Measurements from ENCODE around the gene LHX3.

LHX3 gene

GRCh38 chr9:136233868-136234267 is 28.9 kb upstream of the LHX3 start:
- Histone ChIP-seq H3K4me3 (replicated peaks; ENCODE audit: insufficient read depth, low read length) (no peak overlapping the region), H3K27me3 (ENCODE audit: insufficient read depth, poor library complexity, severe bottlenecking) (no peaks in the 10 kb centered on the region), H3K27ac (replicated peaks) (peak overlapping the region; percentile 88)
- DNase-seq (ENCODE audit: low read depth in 1 of 2, low spot score in 1 of 2), result no peak
- TF ChIP-seq, protein P1, sequence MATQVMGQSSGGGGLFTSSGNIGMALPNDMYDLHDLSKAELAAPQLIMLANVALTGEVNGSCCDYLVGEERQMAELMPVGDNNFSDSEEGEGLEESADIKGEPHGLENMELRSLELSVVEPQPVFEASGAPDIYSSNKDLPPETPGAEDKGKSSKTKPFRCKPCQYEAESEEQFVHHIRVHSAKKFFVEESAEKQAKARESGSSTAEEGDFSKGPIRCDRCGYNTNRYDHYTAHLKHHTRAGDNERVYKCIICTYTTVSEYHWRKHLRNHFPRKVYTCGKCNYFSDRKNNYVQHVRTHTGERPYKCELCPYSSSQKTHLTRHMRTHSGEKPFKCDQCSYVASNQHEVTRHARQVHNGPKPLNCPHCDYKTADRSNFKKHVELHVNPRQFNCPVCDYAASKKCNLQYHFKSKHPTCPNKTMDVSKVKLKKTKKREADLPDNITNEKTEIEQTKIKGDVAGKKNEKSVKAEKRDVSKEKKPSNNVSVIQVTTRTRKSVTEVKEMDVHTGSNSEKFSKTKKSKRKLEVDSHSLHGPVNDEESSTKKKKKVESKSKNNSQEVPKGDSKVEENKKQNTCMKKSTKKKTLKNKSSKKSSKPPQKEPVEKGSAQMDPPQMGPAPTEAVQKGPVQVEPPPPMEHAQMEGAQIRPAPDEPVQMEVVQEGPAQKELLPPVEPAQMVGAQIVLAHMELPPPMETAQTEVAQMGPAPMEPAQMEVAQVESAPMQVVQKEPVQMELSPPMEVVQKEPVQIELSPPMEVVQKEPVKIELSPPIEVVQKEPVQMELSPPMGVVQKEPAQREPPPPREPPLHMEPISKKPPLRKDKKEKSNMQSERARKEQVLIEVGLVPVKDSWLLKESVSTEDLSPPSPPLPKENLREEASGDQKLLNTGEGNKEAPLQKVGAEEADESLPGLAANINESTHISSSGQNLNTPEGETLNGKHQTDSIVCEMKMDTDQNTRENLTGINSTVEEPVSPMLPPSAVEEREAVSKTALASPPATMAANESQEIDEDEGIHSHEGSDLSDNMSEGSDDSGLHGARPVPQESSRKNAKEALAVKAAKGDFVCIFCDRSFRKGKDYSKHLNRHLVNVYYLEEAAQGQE (IDR thresholded peaks at IDR 0.05; ENCODE audit: insufficient replicate concordance, low read depth), result no peak
- TF ChIP-seq POLR2AphosphoS5 (IDR thresholded peaks at IDR 0.05; ENCODE audit: low read depth), result no peak
- TF ChIP-seq SPI1 (IDR thresholded peaks at IDR 0.05; ENCODE audit: borderline replicate concordance, low read depth), result no peak; the same call in 1 of the 2 replicates
- TF ChIP-seq, protein P2, sequence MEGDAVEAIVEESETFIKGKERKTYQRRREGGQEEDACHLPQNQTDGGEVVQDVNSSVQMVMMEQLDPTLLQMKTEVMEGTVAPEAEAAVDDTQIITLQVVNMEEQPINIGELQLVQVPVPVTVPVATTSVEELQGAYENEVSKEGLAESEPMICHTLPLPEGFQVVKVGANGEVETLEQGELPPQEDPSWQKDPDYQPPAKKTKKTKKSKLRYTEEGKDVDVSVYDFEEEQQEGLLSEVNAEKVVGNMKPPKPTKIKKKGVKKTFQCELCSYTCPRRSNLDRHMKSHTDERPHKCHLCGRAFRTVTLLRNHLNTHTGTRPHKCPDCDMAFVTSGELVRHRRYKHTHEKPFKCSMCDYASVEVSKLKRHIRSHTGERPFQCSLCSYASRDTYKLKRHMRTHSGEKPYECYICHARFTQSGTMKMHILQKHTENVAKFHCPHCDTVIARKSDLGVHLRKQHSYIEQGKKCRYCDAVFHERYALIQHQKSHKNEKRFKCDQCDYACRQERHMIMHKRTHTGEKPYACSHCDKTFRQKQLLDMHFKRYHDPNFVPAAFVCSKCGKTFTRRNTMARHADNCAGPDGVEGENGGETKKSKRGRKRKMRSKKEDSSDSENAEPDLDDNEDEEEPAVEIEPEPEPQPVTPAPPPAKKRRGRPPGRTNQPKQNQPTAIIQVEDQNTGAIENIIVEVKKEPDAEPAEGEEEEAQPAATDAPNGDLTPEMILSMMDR (IDR thresholded peaks at IDR 0.05; ENCODE audit: insufficient read depth, low read length), result no peak
- no peak for TF ChIP-seq GABPA (IDR thresholded peaks at IDR 0.05; ENCODE audit: low read depth)

DNA sequence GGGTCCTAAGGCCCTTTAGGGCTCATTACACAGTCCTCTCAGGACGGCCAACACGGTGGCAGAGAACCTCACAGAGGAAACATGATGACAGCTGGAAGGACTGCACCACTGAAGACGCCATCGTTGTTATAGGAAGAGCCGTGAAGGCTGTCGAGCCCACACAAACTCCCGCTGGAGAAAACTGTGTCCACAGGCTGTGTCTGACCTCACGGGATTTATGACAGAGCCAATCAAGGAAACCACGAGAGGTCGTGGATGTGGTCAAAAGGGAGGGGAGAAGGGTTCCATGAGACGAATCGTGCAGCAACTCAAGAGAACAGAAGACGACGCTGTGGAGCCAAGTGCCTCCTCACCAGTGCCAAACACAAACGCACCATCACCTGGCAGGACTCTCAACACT is 28.5 kb upstream of the LHX3 start:
- no peak for TF ChIP-seq GABPA (IDR thresholded peaks at IDR 0.05; ENCODE audit: low read depth)
- TF ChIP-seq, protein P1 (IDR thresholded peaks at IDR 0.05; ENCODE audit: insufficient replicate concordance, low read depth), result no peak
- no peak for TF ChIP-seq POLR2AphosphoS5 (IDR thresholded peaks at IDR 0.05; ENCODE audit: low read depth)
- no peak for TF ChIP-seq SPI1 (IDR thresholded peaks at IDR 0.05; ENCODE audit: borderline replicate concordance, low read depth)
- TF ChIP-seq, protein P2 (IDR thresholded peaks at IDR 0.05; ENCODE audit: insufficient read depth, low read length), result no peak
- H3K27me3 ChIP-seq (ENCODE audit: insufficient read depth, poor library complexity, severe bottlenecking), result no peaks in the 10 kb centered on the region
- no peak overlapping the region for H3K4me3 ChIP-seq (replicated peaks; ENCODE audit: insufficient read depth, low read length)
- no peak for DNase-seq (ENCODE audit: low read depth in 1 of 2, low spot score in 1 of 2)
- H3K27ac ChIP-seq (replicated peaks), result peak overlapping the region; percentile 88

- H3K4me3 ChIP-seq (replicated peaks; ENCODE audit: insufficient read depth, low read length), result no peak overlapping the region
- H3K27ac ChIP-seq (replicated peaks), result peak overlapping the region; percentile 88
- TF ChIP-seq, protein P1 (IDR thresholded peaks at IDR 0.05; ENCODE audit: insufficient replicate concordance, low read depth), result no peak
- TF ChIP-seq SPI1 (IDR thresholded peaks at IDR 0.05; ENCODE audit: borderline replicate concordance, low read depth) (no peak), POLR2AphosphoS5 (IDR thresholded peaks at IDR 0.05; ENCODE audit: low read depth) (no peak), GABPA (IDR thresholded peaks at IDR 0.05; ENCODE audit: low read depth) (no peak)
- TF ChIP-seq, protein P2 (IDR thresholded peaks at IDR 0.05; ENCODE audit: insufficient read depth, low read length), result no peak
- peak in 1 of 2 experiments; percentile 51 for DNase-seq (ENCODE audit: low read depth in 1 of 2, low spot score in 1 of 2)
- H3K27me3 ChIP-seq (ENCODE audit: insufficient read depth, poor library complexity, severe bottlenecking), result no peaks in the 10 kb centered on the region
These were observed 28.0 kb upstream of the LHX3 start for GRCh38 chr9:136232969-136233368.
